SK-N-MC (cell line): ENCODE data around the gene CACNB2.
"Not testable (repeated sequence)": the region's sequence is repeated elsewhere in the genome, so short reads cannot be mapped to it uniquely, and the experiment has no call there.

Source experiments
- EZH2 ChIP-seq: fragments of 200-600 bp; sonication (generic); IDR thresholded peaks from one replicate; pipeline ENCODE4 v1.6.1; 2017; ENCODE audit warnings: antibody characterized with exemption
- POLR2AphosphoS5 ChIP-seq: IDR thresholded peaks from 2 replicates; pipeline ENCODE4 v1.6.1; 2012; ENCODE audit warnings: mild to moderate bottlenecking, low read depth, low read length, borderline replicate concordance

- not testable (repeated sequence) for TF ChIP-seq EZH2, POLR2AphosphoS5
These were observed 450.9 kb downstream of the CACNB2 start for GRCh38 chr10:18591141-18591540.
